M059J (cell line): ENCODE data around the gene CTDSPL. TPM values are rescaled to one million over a fixed set of nuclear protein-coding genes. Genes with fewer than 3 reads are reported as not detected.
"Not testable (repeated sequence)": the region's sequence is repeated elsewhere in the genome, so short reads cannot be mapped to it uniquely, and the experiment has no call there.

Experiments used
- DNase-seq: peaks from one replicate; pipeline ENCODE4 v3.0.0-alpha.2; 2012; ENCODE audit warnings: low read depth
- total RNA-seq: library from RNA; depleted of rRNA; stranded (reverse); fragments of >200 nt; shearing (Covaris generic); gene quantifications from 2 replicates; pipeline ENCODE4 v1.2.3, GENCODE V29; 2014

The CTDSPL gene
- total RNA-seq, 1 experiment from 2014 or later = 18.3 TPM

GRCh38 chr3:37967260-37967881 is 105.7 kb downstream of the CTDSPL start:
- DNase-seq = peak; percentile 43

GRCh38 chr3:37968199-37968598 is 106.5 kb downstream of the CTDSPL start:
- no peak for DNase-seq

GRCh38 chr3:37968813-37969595 is 107.3 kb downstream of the CTDSPL start:
- no peak for DNase-seq

- no peak for DNase-seq
Measured at GRCh38 chr3:37969596-37970100, 108.0 kb downstream of the CTDSPL start.

- DNase-seq = no peak
Measured at GRCh38 chr3:37970802-37971201, 109.1 kb downstream of the CTDSPL start.

GRCh38 chr3:37971467-37971866 is 109.8 kb downstream of the CTDSPL start:
- DNase-seq = no peak

GRCh38 chr3:37972056-37972455 is 110.4 kb downstream of the CTDSPL start:
- not testable (repeated sequence) for DNase-seq

- no peak for DNase-seq
Measured at GRCh38 chr3:37973246-37974054, 111.8 kb downstream of the CTDSPL start.

GRCh38 chr3:37974121-37975083 is 112.7 kb downstream of the CTDSPL start:
- peak; percentile 41 for DNase-seq

GRCh38 chr3:37979541-37980461 is 118.1 kb downstream of the CTDSPL start:
- DNase-seq = no peak

GRCh38 chr3:37980462-37981347 is 119.0 kb downstream of the CTDSPL start:
- DNase-seq = no peak

GRCh38 chr3:37981348-37981664 is 119.6 kb downstream of the CTDSPL start:
- DNase-seq = no peak

GRCh38 chr3:37982331-37982730 is 120.7 kb downstream of the CTDSPL start:
- DNase-seq = no peak

- no peak for DNase-seq
Measured at GRCh38 chr3:37984051-37984450, 122.4 kb downstream of the CTDSPL start.

GRCh38 chr3:37984596-37984995 is 122.9 kb downstream of the CTDSPL start:
- no peak for DNase-seq

GRCh38 chr3:37985637-37986320 is 124.1 kb downstream of the CTDSPL start:
- DNase-seq = no peak

- no peak for DNase-seq
Measured at GRCh38 chr3:37986479-37987314, 125.0 kb downstream of the CTDSPL start.

- DNase-seq = no peak
Measured at GRCh38 chr3:37987315-37987697, 125.6 kb downstream of the CTDSPL start.
